GM21825 (cell line): ENCODE measurements around the gene MB21D2.
"Not testable (repeated sequence)": the region's sequence is repeated elsewhere in the genome, so short reads cannot be mapped to it uniquely, and the experiment has no call there.

Experiments used
- ATAC-seq: cut with Tn5 transposase; IDR thresholded peaks from one replicate; pipeline ENCODE4 v1.9.1; 2021; ENCODE audit warnings: mild to moderate bottlenecking, moderate library complexity; ENCODE audit not compliant: unreplicated experiment

The MB21D2 gene

GRCh38 chr3:192816351-192816750 is 101.3 kb downstream of the MB21D2 start:
- ATAC-seq = no peak

GRCh38 chr3:192812743-192813383 is 104.8 kb downstream of the MB21D2 start:
- ATAC-seq = no peak

- ATAC-seq = no peak
Measured at GRCh38 chr3:192805711-192806110, 111.9 kb downstream of the MB21D2 start.

GRCh38 chr3:192804502-192804901 is 113.2 kb downstream of the MB21D2 start:
- no peak for ATAC-seq

GRCh38 chr3:192802957-192803899 is 114.4 kb downstream of the MB21D2 start:
- ATAC-seq = no peak

GRCh38 chr3:192801985-192802384 is 115.7 kb downstream of the MB21D2 start:
- no peak for ATAC-seq

- ATAC-seq = no peak
Measured at GRCh38 chr3:192799721-192800120, 117.9 kb downstream of the MB21D2 start.

GRCh38 chr3:192795021-192795420 is 122.6 kb downstream of the MB21D2 start:
- ATAC-seq = no peak

- ATAC-seq = no peak
Measured at GRCh38 chr3:192794216-192794615, 123.4 kb downstream of the MB21D2 start.

GRCh38 chr3:192788816-192789515 is 128.7 kb downstream of the MB21D2 start:
- not testable (repeated sequence) for ATAC-seq

GRCh38 chr3:192778508-192778907 is 139.1 kb downstream of the MB21D2 start:
- no peak for ATAC-seq

GRCh38 chr3:192774341-192774740 is 143.3 kb downstream of the MB21D2 start:
- ATAC-seq = not testable (repeated sequence)

- ATAC-seq = no peak
Measured at GRCh38 chr3:192772240-192772894, 145.3 kb downstream of the MB21D2 start.

GRCh38 chr3:192758654-192759053 is 159.0 kb downstream of the MB21D2 start:
- no peak for ATAC-seq

GRCh38 chr3:192751148-192751547 is 166.5 kb downstream of the MB21D2 start:
- no peak for ATAC-seq

GRCh38 chr3:192750201-192750600 is 167.5 kb downstream of the MB21D2 start:
- no peak for ATAC-seq

GRCh38 chr3:192747746-192748145 is 169.9 kb downstream of the MB21D2 start:
- ATAC-seq = no peak

GRCh38 chr3:192747145-192747544 is 170.5 kb downstream of the MB21D2 start:
- no peak for ATAC-seq
